ENCODE results near the gene OR5M8. TPM values are rescaled to one million over a fixed set of nuclear protein-coding genes. Genes with fewer than 3 reads are reported as not detected.

OR5M8 gene
- total and polyA plus RNA-seq, 2 of the 8 experiments (the other 6 are each of a cell fraction or from before 2014, with no cell fraction given): not detected

DNA sequence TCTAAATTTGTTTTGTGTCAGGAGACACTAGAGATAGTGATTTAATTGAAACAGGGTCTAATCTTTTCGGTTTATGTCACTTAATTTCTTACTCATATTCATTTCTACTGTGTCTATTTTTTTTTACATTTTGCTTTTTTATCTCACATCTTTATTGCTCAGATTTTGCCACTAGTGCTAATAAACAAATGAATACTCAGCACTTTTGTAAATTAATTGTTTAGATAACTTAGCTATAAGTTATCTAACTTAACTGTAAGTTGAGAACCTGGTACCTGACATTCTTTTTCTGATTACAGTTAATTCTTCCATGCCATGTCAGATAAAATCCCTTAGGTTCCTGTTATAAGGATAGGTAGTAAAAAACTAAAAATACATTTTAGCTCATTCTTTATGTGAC is 22.1 kb upstream of the OR5M8 start:
- 95% methylated on average over 1 of the region's 1 CpG; no CpG with 5 or more reads in 1 of the 2 experiments for WGBS, 2 experiments (ENCODE audit: extremely low coverage in 1 of 2, insufficient coverage in 1 of 2, insufficient read length in 1 of 2, insufficient replicate concordance in 2 of 2, low coverage in 1 of 2, low lambda C conversion rate in 2 of 2, missing lambda C conversion rate in 1 of 2)
- H4K20me1 ChIP-seq (replicated peaks in 1 of 2; ENCODE audit: control insufficient read depth in 1 of 2, insufficient read depth in 2 of 2, low read length in 2 of 2): no peaks in the 10 kb centered on the region

More for the DNA sequence above, 22.1 kb upstream of the OR5M8 start:
- Histone ChIP-seq H3K14ac (ENCODE audit: insufficient read length) (no peak overlapping the region), H2AK5ac (ENCODE audit: low read depth, low read length) (no peak overlapping the region), H3K79me1 (ENCODE audit: low read depth, low read length) (no peaks in the 10 kb centered on the region), H3K9ac (replicated peaks in 1 of 4; ENCODE audit: extremely low read depth in 1 of 4, low read depth in 3 of 4, low read length in 3 of 4) (no peak overlapping the region), H3K79me2 (ENCODE audit: control insufficient read depth in 1 of 2, insufficient read depth in 2 of 2, low read length in 2 of 2) (no peaks in the 10 kb centered on the region), H3K36me3 (ENCODE audit: control insufficient read depth in 2 of 4, insufficient read depth in 4 of 4, low read length in 3 of 4) (no peaks in the 10 kb centered on the region), H3K23ac (ENCODE audit: insufficient read length) (no peak overlapping the region), H3K4me3 (ENCODE audit: extremely low read depth in 1 of 4, insufficient read depth in 2 of 4, low read depth in 3 of 4, low read length in 4 of 4) (no peak overlapping the region), H4K91ac (replicated peaks; ENCODE audit: insufficient read length, low read length) (no peak overlapping the region), H3K56ac (replicated peaks; ENCODE audit: insufficient read length, low read depth, low read length) (no peak overlapping the region), H3K27ac (ENCODE audit: low read depth, low read length) (no peak overlapping the region), H3K9me3 (ENCODE audit: insufficient read depth in 2 of 2, low read depth in 1 of 2, low read length in 1 of 2) (no peaks in the 10 kb centered on the region), H2BK15ac (ENCODE audit: low read length) (no peak overlapping the region), H3K18ac (ENCODE audit: extremely low read depth, low read length) (no peak overlapping the region), H2BK20ac (ENCODE audit: low read length) (no peak overlapping the region), H3K23me2 (ENCODE audit: low read depth, low read length) (no peaks in the 10 kb centered on the region), H4K8ac (ENCODE audit: extremely low read depth, insufficient read depth, low read length) (no peak overlapping the region), H3K4ac (replicated peaks; ENCODE audit: insufficient read length, low read depth, low read length) (no peak overlapping the region), H4K5ac (ENCODE audit: insufficient read length, low read depth, low read length) (no peak overlapping the region), H2BK120ac (replicated peaks; ENCODE audit: low read depth, low read length) (no peak overlapping the region), H3K4me2 (ENCODE audit: insufficient read depth in 1 of 2, low read depth in 2 of 2, low read length in 2 of 2) (no peak overlapping the region), H3K27me3 (replicated peaks in 1 of 4; ENCODE audit: control insufficient read depth in 3 of 4, extremely low read depth in 1 of 4, insufficient read depth in 3 of 4, low read length in 3 of 4) (no peaks in the 10 kb centered on the region), H2BK5ac (ENCODE audit: low read depth, low read length) (no peak overlapping the region), H2BK12ac (ENCODE audit: low read depth, low read length) (no peak overlapping the region), H3K4me1 (replicated peaks in 1 of 4; ENCODE audit: control insufficient read depth in 3 of 4, insufficient read depth in 4 of 4, low read length in 3 of 4) (no peaks in the 10 kb centered on the region), H2AFZ (ENCODE audit: low read length) (no peak overlapping the region)
- CTCF ChIA-PET (ENCODE audit: partially characterized antibody): interaction anchor here (1.0 to 1.4 kb wide), 2 partner anchors 12 to 113 kb away, joined by 3 to 4 read pairs; no protein-coding TSS in a partner anchor
- POLR2A ChIA-PET (ENCODE audit: partially characterized antibody): no interaction called here
- FAIRE-seq (no peak), DNase-seq (ENCODE audit: low read depth in 1 of 2, low spot score in 2 of 2) (no peak)
- TF ChIP-seq SIX5 (IDR thresholded peaks at IDR 0.05; ENCODE audit: low read depth, low read length): no peak
- TF ChIP-seq KDM5A (IDR thresholded peaks at IDR 0.05; ENCODE audit: low read length): no peak
- TF ChIP-seq FOSL1 (IDR thresholded peaks at IDR 0.05; ENCODE audit: insufficient read depth, low read depth, low read length): no peak
- TF ChIP-seq NANOG (IDR thresholded peaks at IDR 0.05; ENCODE audit: insufficient read depth, low read depth, low read length, poor library complexity, severe bottlenecking): no peak
- TF ChIP-seq GABPA (IDR thresholded peaks at IDR 0.05; ENCODE audit: borderline replicate concordance, insufficient read depth, low read length): no peak
- TF ChIP-seq, protein P1, sequence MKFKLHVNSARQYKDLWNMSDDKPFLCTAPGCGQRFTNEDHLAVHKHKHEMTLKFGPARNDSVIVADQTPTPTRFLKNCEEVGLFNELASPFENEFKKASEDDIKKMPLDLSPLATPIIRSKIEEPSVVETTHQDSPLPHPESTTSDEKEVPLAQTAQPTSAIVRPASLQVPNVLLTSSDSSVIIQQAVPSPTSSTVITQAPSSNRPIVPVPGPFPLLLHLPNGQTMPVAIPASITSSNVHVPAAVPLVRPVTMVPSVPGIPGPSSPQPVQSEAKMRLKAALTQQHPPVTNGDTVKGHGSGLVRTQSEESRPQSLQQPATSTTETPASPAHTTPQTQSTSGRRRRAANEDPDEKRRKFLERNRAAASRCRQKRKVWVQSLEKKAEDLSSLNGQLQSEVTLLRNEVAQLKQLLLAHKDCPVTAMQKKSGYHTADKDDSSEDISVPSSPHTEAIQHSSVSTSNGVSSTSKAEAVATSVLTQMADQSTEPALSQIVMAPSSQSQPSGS (IDR thresholded peaks at IDR 0.05; ENCODE audit: low read length): no peak
- TF ChIP-seq, protein P2, sequence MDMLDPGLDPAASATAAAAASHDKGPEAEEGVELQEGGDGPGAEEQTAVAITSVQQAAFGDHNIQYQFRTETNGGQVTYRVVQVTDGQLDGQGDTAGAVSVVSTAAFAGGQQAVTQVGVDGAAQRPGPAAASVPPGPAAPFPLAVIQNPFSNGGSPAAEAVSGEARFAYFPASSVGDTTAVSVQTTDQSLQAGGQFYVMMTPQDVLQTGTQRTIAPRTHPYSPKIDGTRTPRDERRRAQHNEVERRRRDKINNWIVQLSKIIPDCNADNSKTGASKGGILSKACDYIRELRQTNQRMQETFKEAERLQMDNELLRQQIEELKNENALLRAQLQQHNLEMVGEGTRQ (IDR thresholded peaks at IDR 0.05; ENCODE audit: low read length): no peak
